ENCODE results near the gene DRC7. TPM values are rescaled to one million over a fixed set of nuclear protein-coding genes. Genes with fewer than 3 reads are reported as not detected.

DRC7 gene
- total and polyA plus RNA-seq, 9 of the 15 experiments (the other 6 are each of a cell fraction or from before 2014, with no cell fraction given) = 0.04 to 0.33 (median 0.12) TPM; not detected in 3

GRCh38 chr16:57684626-57685358, 9.8 kb upstream of the DRC7 start:
- no peak overlapping the region for H3K27ac ChIP-seq (ENCODE audit: extremely low read depth, low read depth, low read length)

More at GRCh38 chr16:57684626-57685358, 9.8 kb upstream of the DRC7 start:
- DNase-seq (ENCODE audit: extremely low read depth in 1 of 4, low spot score in 3 of 4) (no peak), FAIRE-seq (no peak), ATAC-seq (no peak)
- WGBS (ENCODE audit: insufficient coverage, low coverage, missing lambda C conversion rate) = 89% methylated on average over 8 of the region's 8 CpGs
- Histone ChIP-seq H3K4me1 (replicated peaks in 1 of 2; ENCODE audit: control insufficient read depth in 2 of 2, insufficient read depth in 2 of 2, low read length in 2 of 2) (peaks cover 38 to 42% of the 10 kb centered on the region in 2 experiments), H3K79me2 (ENCODE audit: control insufficient read depth, insufficient read depth, low read length) (no peaks in the 10 kb centered on the region), H3K36me3 (ENCODE audit: control insufficient read depth, insufficient read depth, low read length) (no peaks in the 10 kb centered on the region), H3K9me1 (ENCODE audit: control insufficient read depth, insufficient read depth, low read length) (peaks cover 8% of the 10 kb centered on the region), H2AFZ (ENCODE audit: low read depth, low read length) (no peak overlapping the region), H3K27me3 (ENCODE audit: control insufficient read depth in 2 of 2, insufficient read depth in 2 of 2, low read length in 2 of 2) (no peaks in the 10 kb centered on the region), H3K9me3 (replicated peaks; ENCODE audit: control insufficient read depth, insufficient read depth, low read depth, low read length) (no peaks in the 10 kb centered on the region), H4K20me1 (replicated peaks; ENCODE audit: control insufficient read depth, insufficient read depth, low read length) (no peaks in the 10 kb centered on the region), H3K4me2 (ENCODE audit: insufficient read depth, low read length) (no peak overlapping the region), H3K9ac (ENCODE audit: insufficient read depth in 1 of 2, low read depth in 2 of 2, low read length in 2 of 2) (no peak overlapping the region), H3K4me3 (no peak overlapping the region)
- intact Hi-C loops (cut with micrococcal nuclease) = no loop called here
- no TSS peak for BruUV-seq (replicated peaks)
- ChIA-PET CTCF (ENCODE audit: low intra/inter-chr PET ratio) (no interaction called here), POLR2A (interaction anchor here (0.5 to 2.4 kb wide), 2 partner anchors 8 to 9 kb away, joined by 4 to 8 read pairs; no protein-coding TSS in a partner anchor)
- in situ Hi-C loops (cut with MboI) = no loop called here
- TF ChIP-seq ZNF639 (CRISPR knock-in tag; conservative IDR thresholded peaks at IDR 0.05 in 1 of 2, IDR thresholded peaks at IDR 0.05 in 1 of 2) (no peak), NR4A1 (CRISPR knock-in tag; IDR thresholded peaks at IDR 0.05) (no peak), NR4A1 (tag; IDR thresholded peaks at IDR 0.05) (no peak), CHD1 (IDR thresholded peaks at IDR 0.05; ENCODE audit: low read length) (no peak), ETS1 (conservative IDR thresholded peaks at IDR 0.05; ENCODE audit: control insufficient read depth, low read depth, low read length) (no peak), SRSF7 (optimal IDR thresholded peaks at IDR 0.05; ENCODE audit: low read depth, low read length) (no peak), POU5F1 (IDR thresholded peaks at IDR 0.05; ENCODE audit: borderline replicate concordance, low read depth, low read length, partially characterized antibody) (no peak), MTA1 (IDR thresholded peaks at IDR 0.05; ENCODE audit: borderline replicate concordance) (no peak)
